ENCODE results near the gene UGT1A8.

The UGT1A8 gene

DNA sequence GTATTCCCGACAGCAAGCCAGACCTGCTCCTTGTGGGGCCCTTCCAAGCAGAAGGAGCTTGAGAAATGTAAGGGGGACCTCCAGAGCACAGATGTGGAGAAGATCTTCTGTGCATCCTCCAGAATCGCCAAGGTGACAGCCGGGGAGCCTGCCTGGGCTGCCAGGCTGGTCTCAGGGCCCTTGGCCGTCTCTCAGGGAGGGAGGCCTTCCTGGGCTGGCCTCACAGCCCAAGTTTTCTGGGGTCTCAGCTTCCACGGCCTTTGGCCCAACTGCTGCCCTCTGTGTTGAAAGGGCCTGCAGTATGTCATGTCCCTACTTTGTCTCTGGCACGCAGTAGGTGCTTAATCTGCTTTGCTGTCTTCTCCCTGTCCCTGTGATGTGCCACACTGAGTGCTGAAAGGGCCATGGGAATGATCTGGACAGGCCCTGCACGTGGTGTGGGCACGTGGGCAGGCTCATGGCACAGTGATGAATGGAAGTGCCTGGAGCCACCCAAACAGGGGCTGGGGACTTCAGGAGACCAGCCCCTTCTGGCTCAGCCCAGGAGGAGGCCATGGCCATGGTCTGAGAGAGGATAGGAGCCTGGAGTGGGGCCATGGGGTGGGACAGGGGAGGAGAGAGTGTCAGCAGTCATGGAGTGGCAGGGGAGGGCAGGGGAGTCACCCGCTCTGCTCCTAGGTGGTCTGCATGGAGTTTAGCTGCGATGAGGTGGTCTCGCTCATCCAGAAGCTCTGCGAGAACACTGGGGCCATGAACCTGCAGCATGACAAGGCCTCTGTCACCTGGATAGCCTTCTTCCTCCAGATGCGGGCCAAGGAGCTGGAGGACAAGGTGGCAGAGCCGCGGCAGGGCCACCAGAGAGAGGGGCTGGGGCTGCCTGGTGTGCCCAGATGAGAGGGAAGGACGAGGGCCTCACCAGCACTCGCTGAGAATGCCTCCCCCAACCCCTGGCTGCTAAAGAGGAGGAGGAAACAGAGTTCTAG is 201.5 kb downstream of the UGT1A8 start:
- DNase-seq (ENCODE audit: low spot score), result no peak

DNA sequence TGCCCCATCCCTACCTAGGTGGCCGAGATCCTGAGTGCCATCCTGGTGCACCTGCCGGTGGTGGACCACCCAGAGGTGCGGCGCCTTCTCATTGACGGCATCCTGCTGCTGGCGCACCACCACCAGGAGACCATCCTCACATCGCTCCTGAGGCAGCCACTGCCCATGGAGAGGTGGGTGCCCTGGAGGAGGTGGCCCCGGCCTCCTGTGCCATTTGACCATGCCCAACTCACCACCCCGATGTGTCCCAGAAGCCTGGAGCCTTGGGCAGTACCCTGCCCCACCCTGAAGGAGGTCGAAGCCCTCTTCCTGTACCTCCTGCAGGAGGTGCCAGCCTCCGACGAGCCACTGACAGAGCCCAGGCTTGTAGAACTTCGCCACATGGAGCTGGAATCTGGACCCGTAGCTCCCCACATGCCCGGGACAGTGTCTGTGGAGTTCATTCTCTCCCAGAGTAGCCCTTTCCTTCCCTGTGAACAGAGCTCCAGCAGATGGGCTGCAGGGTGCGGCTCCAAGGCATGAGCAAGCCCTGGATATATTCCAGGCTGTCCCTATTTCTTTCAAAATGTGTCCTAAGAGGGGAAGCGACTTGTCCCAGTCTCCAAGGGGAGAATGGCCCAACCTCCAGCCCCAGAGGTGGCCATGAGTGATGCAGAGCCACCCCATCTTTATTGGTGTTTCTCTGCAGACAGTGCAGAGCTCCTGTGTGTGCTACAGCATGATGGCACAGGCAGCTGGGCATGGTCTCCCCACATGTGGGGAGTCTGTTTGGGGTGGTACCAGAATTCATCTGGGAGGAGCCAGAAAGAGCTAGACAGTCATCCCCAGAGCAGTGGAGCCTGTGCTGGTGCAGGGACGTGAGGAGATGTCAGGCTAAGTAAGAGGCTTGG is 202.7 kb downstream of the UGT1A8 start:
- DNase-seq (ENCODE audit: low spot score), result no peak

DNA sequence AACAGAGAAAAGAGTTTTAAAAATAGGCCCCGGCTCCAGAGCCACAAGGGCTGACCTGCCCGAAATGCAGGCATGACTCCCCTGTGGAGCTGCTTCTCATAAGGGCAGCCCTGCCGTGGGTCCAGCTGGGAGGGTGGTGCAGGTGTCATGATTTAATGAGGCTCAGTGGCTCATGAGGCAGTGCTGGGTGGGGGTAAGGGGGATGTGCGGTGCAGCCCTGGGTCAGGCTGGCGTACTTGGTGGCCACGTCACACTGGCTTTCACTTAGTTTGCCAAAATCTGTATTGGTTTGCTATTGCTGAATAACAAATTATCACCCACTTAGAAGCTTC is 203.3 kb downstream of the UGT1A8 start:
- DNase-seq (ENCODE audit: low spot score), result no peak

DNA sequence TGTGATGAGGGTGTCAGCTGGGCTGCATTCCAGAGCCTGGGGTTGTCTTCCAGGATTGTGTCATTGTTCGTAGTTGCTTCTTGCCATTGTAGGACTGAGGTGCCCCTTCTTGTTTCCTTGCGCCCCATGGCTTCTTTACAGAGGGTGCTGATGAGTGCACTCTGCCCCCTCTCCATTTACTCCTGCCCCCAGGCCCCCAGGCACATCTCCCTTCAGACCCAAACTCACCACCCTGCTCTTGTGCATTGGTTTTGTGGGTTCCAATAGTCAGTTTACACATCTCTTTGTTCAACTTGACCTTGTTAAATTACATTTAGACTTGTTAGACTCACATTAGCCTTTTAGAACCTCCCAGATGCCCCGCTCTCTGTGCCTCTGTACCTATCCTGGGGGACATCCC is 203.8 kb downstream of the UGT1A8 start:
- no peak for DNase-seq (ENCODE audit: low spot score)

DNA sequence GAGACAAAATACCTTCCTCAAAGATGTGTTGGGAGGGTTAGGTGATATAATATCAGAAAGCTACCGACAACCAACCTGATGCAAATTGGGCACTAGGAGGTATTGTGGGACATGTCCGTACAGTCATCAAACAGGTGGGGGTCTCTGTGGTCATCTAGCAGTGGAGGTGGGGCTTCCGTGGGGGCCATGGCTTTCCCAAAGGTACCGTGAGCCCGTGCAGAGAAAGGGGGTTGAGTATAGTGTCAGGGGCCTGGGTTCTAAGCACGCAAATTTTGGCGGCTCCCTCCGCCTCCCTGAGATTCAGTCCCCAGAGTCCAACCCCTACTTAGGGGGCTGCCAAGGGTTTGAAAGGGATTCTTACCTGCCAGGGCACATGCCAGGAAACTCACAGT is 204.3 kb downstream of the UGT1A8 start:
- no peak for DNase-seq (ENCODE audit: low spot score)

DNA sequence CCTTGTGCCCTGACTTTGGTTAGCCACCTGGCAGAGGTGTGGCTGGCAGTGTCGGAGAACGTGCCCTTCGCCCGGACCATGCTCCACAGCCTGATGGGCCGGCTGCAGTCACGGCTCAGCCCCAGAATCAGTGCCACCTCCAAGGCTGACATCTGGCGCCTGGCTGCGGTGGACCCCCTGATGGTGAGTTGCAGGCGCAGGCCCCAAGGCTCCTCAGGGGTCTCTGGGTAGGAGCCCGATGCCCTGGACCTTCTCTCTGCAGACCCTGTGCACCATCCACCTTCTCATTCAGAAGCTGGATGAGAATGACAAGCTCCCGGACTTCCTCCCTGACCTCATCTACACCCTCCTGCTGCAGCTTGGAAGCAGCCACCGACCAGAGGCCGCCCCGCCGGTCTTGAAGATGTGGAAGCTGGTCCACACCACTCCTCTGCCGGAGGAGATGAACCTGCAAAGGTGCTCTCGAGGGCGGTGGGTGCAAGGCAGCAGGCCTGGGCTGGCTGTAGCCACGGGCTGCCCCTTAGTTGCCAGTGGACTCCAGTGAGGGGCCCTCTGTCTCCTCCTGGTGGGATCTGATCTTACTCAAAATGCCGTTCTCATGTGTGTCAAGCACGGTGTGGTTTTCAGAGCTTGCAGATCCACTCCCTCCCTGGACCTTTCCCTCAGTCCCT is 204.8 kb downstream of the UGT1A8 start:
- no peak for DNase-seq (ENCODE audit: low spot score)

Measured in SK-N-DZ (cell line).